Smooth muscle cell (in vitro differentiated cells): ENCODE results near the gene FBXO31. TPM values are rescaled to one million over a fixed set of nuclear protein-coding genes. Genes with fewer than 3 reads are reported as not detected.

Experiments
- DNase-seq: peaks from one replicate; lab custom pipeline; 2025; ENCODE audit not compliant: unreplicated experiment; lab: John Stamatoyannopoulos, UW
- H2AFZ ChIP-seq: fragments of 200-600 bp; sonication (generic); 2 replicates; pipeline ENCODE4 v1.6.0; 2016; ENCODE audit warnings: antibody characterized with exemption, low read depth, mild to moderate bottlenecking
- H3F3A ChIP-seq: fragments of 200-600 bp; sonication (generic); 2 replicates; pipeline ENCODE4 v1.6.0; 2017; ENCODE audit warnings: antibody characterized with exemption, low read depth
- H3K27ac ChIP-seq: fragments of 200-600 bp; sonication (generic); 2 replicates; pipeline ENCODE4 v1.5.1; 2016; ENCODE audit warnings: low read depth, mild to moderate bottlenecking
- H3K27me3 ChIP-seq: fragments of 200-600 bp; sonication (generic); 2 replicates; pipeline ENCODE4 v1.6.1; 2016; ENCODE audit warnings: low read depth, mild to moderate bottlenecking
- H3K36me3 ChIP-seq: fragments of 200-600 bp; sonication (generic); 2 replicates; pipeline ENCODE4 v1.5.1; 2016; ENCODE audit warnings: low read depth
- H3K4me1 ChIP-seq: fragments of 200-600 bp; sonication (generic); 2 replicates; pipeline ENCODE4 v1.5.1; 2016; ENCODE audit warnings: low read depth
- H3K4me2 ChIP-seq: fragments of 200-600 bp; sonication (generic); 2 replicates; pipeline ENCODE4 v1.6.0; 2016; ENCODE audit warnings: mild to moderate bottlenecking
- H3K4me3 ChIP-seq: fragments of 200-600 bp; sonication (generic); 2 replicates; pipeline ENCODE4 v1.5.1; 2016; ENCODE audit warnings: mild to moderate bottlenecking
- H3K79me2 ChIP-seq: fragments of 200-600 bp; sonication (generic); 2 replicates; pipeline ENCODE4 v1.6.0; 2016; ENCODE audit warnings: low read depth, mild to moderate bottlenecking
- H3K9ac ChIP-seq: fragments of 200-600 bp; sonication (generic); 2 replicates; pipeline ENCODE4 v1.6.0; 2016; ENCODE audit warnings: low read depth
- H3K9me3 ChIP-seq: fragments of 200-600 bp; sonication (generic); replicated peaks from 2 replicates; pipeline ENCODE4 v1.5.1; 2016; ENCODE audit warnings: low read depth
- H4K20me1 ChIP-seq: fragments of 200-600 bp; sonication (generic); 2 replicates; pipeline ENCODE4 v1.6.0; 2016; ENCODE audit warnings: low read depth
- WGBS: methylation state at CpG from one replicate; pipeline ENCODE4 v1.1.7; 2016; ENCODE audit warnings: low lambda C conversion rate; 5-methylcytosine and 5-hydroxymethylcytosine counted together
- polyA plus RNA-seq: library from polyadenylated mRNA; unstranded; fragments of >200 nt; fragmentation: Nextera tagmentation; extraction: Ambion mirVana; gene quantifications from 2 replicates; pipeline ENCODE4 v1.2.1, GENCODE V29; 2016
- total RNA-seq: library from RNA; depleted of rRNA; stranded (reverse); fragments of >200 nt; gene quantifications from 2 replicates; pipeline ENCODE4 v1.2.3, GENCODE V29; 2014
- TF ChIP-seq, protein P1 (sequence below): fragments of 200-600 bp; sonication (generic); IDR thresholded peaks from 2 replicates; pipeline ENCODE4 v1.5.1; 2017; ENCODE audit warnings: borderline replicate concordance, mild to moderate bottlenecking, antibody characterized with exemption; ENCODE audit not compliant: insufficient read depth, poor library complexity, severe bottlenecking

The FBXO31 gene
- total and polyA plus RNA-seq, 2 experiments from 2014 or later = 13.9 to 25.6 TPM

DNA sequence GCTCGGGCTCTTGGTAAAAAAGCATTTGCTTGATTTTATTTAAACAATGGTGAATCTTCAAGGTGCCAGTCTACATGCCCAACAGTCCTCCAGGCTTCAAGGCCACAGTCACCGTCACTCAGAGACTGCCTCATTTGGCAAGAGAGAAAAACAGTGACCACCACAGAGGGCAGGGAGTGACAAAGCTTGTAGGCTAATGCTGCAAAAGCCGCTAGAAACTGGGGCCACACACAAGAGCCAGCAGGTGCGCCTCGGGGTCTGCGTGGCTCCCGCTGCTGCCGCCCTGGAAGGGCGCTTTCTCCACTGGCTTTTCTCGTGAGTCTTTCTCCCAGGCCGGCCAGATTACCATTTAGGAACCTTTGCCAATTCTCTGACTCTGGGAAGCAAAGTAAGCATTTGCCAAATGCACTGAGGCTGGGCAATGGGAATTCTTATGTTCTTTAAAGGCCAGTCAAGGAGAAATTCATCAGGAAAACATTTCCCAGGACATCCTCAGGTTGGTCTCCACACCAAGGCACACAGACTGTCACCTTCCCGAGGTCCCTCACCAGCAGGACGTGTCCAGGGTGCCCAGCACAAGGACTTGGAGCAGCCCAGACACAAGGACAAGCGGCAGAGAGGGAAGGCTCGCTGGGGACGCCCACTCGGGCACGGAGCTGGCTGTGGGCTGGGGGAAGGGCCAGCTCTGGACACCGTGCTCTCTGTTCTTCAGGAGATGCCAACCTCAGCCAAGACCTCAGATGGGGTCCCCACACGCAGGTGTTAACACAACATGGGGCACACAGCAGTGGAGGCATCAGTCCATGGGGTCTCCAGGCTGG lies 53.9 kb downstream of the FBXO31 start:
- Histone ChIP-seq H3K9ac (no peak overlapping the region), H3K27me3 (no peaks in the 10 kb centered on the region), H3K79me2 (no peaks in the 10 kb centered on the region), H3K4me1 (no peaks in the 10 kb centered on the region), H3K4me3 (no peak overlapping the region), H3K9me3 (no peaks in the 10 kb centered on the region), H4K20me1 (peaks cover 20% of the 10 kb centered on the region), H3K27ac (no peak overlapping the region), H3K36me3 (no peaks in the 10 kb centered on the region), H2AFZ (no peak overlapping the region), H3F3A (no peaks in the 10 kb centered on the region), H3K4me2 (no peak overlapping the region)
- 93% methylated on average over 20 of the region's 20 CpGs for WGBS
- DNase-seq = no peak
- TF ChIP-seq, protein P1, sequence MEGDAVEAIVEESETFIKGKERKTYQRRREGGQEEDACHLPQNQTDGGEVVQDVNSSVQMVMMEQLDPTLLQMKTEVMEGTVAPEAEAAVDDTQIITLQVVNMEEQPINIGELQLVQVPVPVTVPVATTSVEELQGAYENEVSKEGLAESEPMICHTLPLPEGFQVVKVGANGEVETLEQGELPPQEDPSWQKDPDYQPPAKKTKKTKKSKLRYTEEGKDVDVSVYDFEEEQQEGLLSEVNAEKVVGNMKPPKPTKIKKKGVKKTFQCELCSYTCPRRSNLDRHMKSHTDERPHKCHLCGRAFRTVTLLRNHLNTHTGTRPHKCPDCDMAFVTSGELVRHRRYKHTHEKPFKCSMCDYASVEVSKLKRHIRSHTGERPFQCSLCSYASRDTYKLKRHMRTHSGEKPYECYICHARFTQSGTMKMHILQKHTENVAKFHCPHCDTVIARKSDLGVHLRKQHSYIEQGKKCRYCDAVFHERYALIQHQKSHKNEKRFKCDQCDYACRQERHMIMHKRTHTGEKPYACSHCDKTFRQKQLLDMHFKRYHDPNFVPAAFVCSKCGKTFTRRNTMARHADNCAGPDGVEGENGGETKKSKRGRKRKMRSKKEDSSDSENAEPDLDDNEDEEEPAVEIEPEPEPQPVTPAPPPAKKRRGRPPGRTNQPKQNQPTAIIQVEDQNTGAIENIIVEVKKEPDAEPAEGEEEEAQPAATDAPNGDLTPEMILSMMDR = no peak

DNA sequence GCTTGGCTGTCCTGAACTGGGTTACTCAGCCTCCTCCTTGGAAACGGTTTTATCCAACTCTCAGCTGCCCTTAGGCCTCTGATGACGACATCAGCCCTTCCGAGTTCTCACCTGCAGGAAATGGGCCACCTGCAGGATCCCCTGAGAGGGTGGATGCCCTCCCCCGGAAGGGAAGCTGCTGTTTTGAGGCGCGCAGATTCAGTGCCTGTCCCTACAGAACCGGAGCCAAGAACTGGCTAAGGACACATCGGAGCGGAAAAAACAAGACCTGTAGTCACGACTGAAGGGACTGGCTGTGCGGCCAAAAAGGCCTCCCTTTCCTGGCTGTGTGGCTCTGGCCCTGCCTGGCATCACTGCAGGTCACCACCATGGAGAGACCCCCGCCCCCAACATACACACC lies 54.7 kb downstream of the FBXO31 start:
- Histone ChIP-seq H4K20me1 (peaks cover 20% of the 10 kb centered on the region), H3K4me2 (no peak overlapping the region), H3K27me3 (no peaks in the 10 kb centered on the region), H3K36me3 (no peaks in the 10 kb centered on the region), H3K4me3 (no peak overlapping the region), H3K4me1 (no peaks in the 10 kb centered on the region), H3K9me3 (no peaks in the 10 kb centered on the region), H3K9ac (no peak overlapping the region), H2AFZ (no peak overlapping the region), H3K27ac (no peak overlapping the region), H3F3A (no peaks in the 10 kb centered on the region), H3K79me2 (no peaks in the 10 kb centered on the region)
- DNase-seq = no peak
- WGBS = 92% methylated on average over 12 of the region's 12 CpGs
- TF ChIP-seq, protein P1 = no peak

DNA sequence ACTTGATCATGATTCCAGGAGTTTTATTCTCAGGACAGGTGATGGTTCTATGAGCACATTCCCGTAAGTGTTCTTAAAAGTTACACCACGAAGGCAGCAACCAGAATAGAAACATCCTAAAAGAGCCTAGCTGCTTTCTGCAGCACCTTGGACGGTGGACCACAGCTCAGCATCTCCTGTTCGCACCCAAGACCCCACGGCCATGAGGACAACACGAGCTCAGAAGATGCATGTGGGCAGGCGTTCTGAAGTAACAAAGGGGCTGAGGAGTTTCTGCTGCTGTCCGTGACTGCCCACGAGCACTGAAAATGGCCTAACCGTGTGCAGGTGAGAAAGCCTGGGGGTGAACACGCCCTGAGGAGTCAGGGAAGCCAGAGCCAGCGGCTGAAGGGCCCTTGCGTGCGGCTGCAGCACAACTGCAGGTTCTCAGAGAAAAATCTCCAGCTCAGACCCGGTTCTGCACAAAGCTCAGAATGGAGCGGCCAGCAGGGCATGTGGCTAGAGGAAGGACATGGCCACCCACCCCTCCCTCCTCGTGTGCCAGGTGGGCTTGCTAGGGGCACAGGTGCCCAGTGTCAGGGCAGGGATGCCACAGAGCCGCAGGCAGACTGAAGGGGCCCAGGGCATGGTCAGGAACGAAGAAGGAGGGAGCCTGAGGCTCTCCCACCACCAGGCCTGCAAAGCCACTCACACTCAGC lies 55.6 kb downstream of the FBXO31 start:
- Histone ChIP-seq H3K79me2 (no peaks in the 10 kb centered on the region), H3K9ac (no peak overlapping the region), H3K4me3 (no peak overlapping the region), H4K20me1 (peaks cover 20% of the 10 kb centered on the region), H3K4me2 (no peak overlapping the region), H3K9me3 (no peaks in the 10 kb centered on the region), H3K4me1 (no peaks in the 10 kb centered on the region), H3K27ac (no peak overlapping the region), H3K27me3 (no peaks in the 10 kb centered on the region), H2AFZ (no peak overlapping the region), H3K36me3 (no peaks in the 10 kb centered on the region), H3F3A (no peaks in the 10 kb centered on the region)
- no peak for DNase-seq
- WGBS = 95% methylated on average over 19 of the region's 19 CpGs
- TF ChIP-seq, protein P1 = no peak
